Keratinocyte (primary cell): ENCODE measurements around the gene HS1BP3.

Source experiments
- CTCF ChIP-seq, 3 experiments: IDR thresholded peaks in 1 of 3; conservative IDR thresholded peaks in 1 of 3; optimal IDR thresholded peaks in 1 of 3; 2 replicates in 2 of 3; 3 replicates in 1 of 3; pipeline versions ENCODE3 to v1.5.1; 2011; ENCODE audit warnings: low read length in 3 of 3, mild to moderate bottlenecking in 3 of 3, moderate library complexity in 2 of 3, control low read depth in 1 of 3, inconsistent platforms in 1 of 3; ENCODE audit not compliant: insufficient read depth in 2 of 3; ENCODE audit errors: extremely low read depth in 1 of 3
- EZH2 ChIP-seq: IDR thresholded peaks from one replicate; pipeline ENCODE4 v1.6.1; 2012; ENCODE audit warnings: inconsistent platforms, mild to moderate bottlenecking, low read length, moderate library complexity

DNA sequence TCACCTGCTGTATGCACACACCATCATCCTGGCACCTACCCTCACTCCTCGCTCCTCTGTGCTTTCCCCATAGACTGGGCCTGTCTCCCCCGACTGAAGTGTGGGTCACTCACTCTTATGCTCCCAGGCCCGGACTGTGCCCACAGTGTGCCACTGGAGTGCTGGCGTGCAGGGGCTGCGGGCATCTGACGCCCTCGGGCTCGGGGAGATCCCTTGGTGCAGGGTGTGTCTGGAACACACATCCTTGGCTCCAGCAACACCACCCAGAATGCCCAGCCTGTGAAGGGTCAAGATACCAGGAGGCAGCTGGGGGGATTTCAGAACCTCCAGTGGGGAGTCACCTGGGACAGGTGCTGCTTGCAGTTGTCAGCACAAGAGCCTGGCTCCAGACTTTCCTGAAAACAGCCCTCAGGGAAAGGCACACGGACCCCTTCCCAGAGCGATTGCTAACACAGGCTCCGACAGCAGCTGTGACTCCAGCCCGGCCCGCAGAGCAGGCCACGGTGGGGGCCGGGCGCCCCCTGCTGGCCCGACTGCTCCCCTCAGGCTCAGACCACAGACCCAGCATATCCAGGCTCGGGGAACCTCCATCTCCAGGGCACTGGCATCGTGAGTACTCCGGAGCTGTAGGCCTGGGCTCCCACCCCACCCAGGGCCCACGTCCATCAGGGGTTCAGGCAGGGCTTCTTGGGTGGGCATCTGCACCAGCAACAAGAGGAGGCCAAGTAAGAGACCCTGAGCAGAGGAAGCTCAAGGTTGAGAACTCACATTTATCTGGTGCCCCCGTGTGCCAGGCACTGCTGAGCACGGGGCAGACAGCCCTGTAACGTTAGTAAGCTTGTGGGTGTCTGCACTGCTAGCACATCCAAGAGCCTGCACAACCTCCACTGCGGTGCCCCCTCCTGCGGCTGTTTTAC lies 8.6 kb downstream of the HS1BP3 start:
- TF ChIP-seq CTCF (optimal IDR thresholded peaks at IDR 0.05 in 1 of 3, IDR thresholded peaks at IDR 0.05 in 1 of 3, conservative IDR thresholded peaks at IDR 0.05 in 1 of 3; ENCODE audit: extremely low read depth in 1 of 3, insufficient read depth in 2 of 3, low read length in 3 of 3) (peak; percentile 80 to 98 (median 95)), EZH2 (no peak)
